Measurements from ENCODE around the gene NOP58. TPM values are rescaled to one million over a fixed set of nuclear protein-coding genes. Genes with fewer than 3 reads are reported as not detected.

NOP58 gene
- total RNA-seq, 6 experiments from 2014 or later = 16.4 to 37.8 (median 28.4) TPM

- Histone ChIP-seq H3K4me1 (no peaks in the 10 kb centered on the region), H3K27me3 (no peaks in the 10 kb centered on the region), H3K4me3 (no peak overlapping the region), H3K9me3 (no peaks in the 10 kb centered on the region), H3K27ac (no peak overlapping the region), H3K36me3 (peaks cover 9 to 93% (median 44%) of the 10 kb centered on the region in 4 donors)
- ATAC-seq = no peak
- intact Hi-C loops (cut with DNase I) = no loop called here
- DNase-seq = no peak
- TF ChIP-seq POLR2A (IDR thresholded peaks at IDR 0.05) (no peak), CTCF (IDR thresholded peaks at IDR 0.05) (no peak)
- WGBS (ENCODE audit: insufficient coverage, low coverage, low lambda C conversion rate, missing lambda C conversion rate) = 95% methylated on average over 9 of the region's 9 CpGs
These were observed 24.0 kb downstream of the NOP58 start for GRCh38 chr2:202289394-202290204.

GRCh38 chr2:202290316-202290715, 24.8 kb downstream of the NOP58 start:
- H3K27me3 ChIP-seq = no peaks in the 10 kb centered on the region
- no peaks in the 10 kb centered on the region for H3K9me3 ChIP-seq
- H3K36me3 ChIP-seq = peaks cover 9 to 93% (median 42%) of the 10 kb centered on the region in 4 donors
- 89% methylated on average over 3 of the region's 3 CpGs for WGBS (ENCODE audit: insufficient coverage, low coverage, low lambda C conversion rate, missing lambda C conversion rate)
- H3K4me1 ChIP-seq = no peaks in the 10 kb centered on the region
- ATAC-seq (no peak), DNase-seq (no peak)
- intact Hi-C loops (cut with DNase I) = no loop called here
- H3K4me3 ChIP-seq = no peak overlapping the region
- TF ChIP-seq CTCF (IDR thresholded peaks at IDR 0.05) = no peak
- no peak for TF ChIP-seq POLR2A (IDR thresholded peaks at IDR 0.05)
- no peak overlapping the region for H3K27ac ChIP-seq

- H3K9me3 ChIP-seq = no peaks in the 10 kb centered on the region
- intact Hi-C loops (cut with DNase I) = no loop called here
- no peaks in the 10 kb centered on the region for H3K4me1 ChIP-seq
- WGBS (ENCODE audit: insufficient coverage, low coverage, low lambda C conversion rate, missing lambda C conversion rate) = 45% methylated on average over 1 of the region's 1 CpG
- H3K27ac ChIP-seq = no peak overlapping the region
- H3K4me3 ChIP-seq = no peak overlapping the region
- TF ChIP-seq CTCF (IDR thresholded peaks at IDR 0.05) = no peak
- TF ChIP-seq POLR2A (IDR thresholded peaks at IDR 0.05) = no peak
- H3K36me3 ChIP-seq = peaks cover 5 to 93% (median 39%) of the 10 kb centered on the region in 4 donors
- no peaks in the 10 kb centered on the region for H3K27me3 ChIP-seq
- ATAC-seq = no peak
- no peak for DNase-seq
These were observed 25.4 kb downstream of the NOP58 start for GRCh38 chr2:202290970-202291369.

GRCh38 chr2:202299712-202300111, 34.1 kb downstream of the NOP58 start:
- intact Hi-C loops (cut with DNase I) = no loop called here
- DNase-seq = no peak
- no peaks in the 10 kb centered on the region for H3K9me3 ChIP-seq
- ATAC-seq = no peak
- H3K4me3 ChIP-seq = no peak overlapping the region
- no peak overlapping the region for H3K27ac ChIP-seq
- no peaks in the 10 kb centered on the region for H3K27me3 ChIP-seq
- no peak for TF ChIP-seq POLR2A (IDR thresholded peaks at IDR 0.05)
- H3K36me3 ChIP-seq = peaks cover 4 to 89% (median 32%) of the 10 kb centered on the region in 4 donors
- H3K4me1 ChIP-seq = no peaks in the 10 kb centered on the region
- WGBS (ENCODE audit: insufficient coverage, low coverage, low lambda C conversion rate, missing lambda C conversion rate) = 50% methylated on average over 1 of the region's 1 CpG

GRCh38 chr2:202306034-202306433, 40.5 kb downstream of the NOP58 start:
- peaks cover 10 to 51% (median 25%) of the 10 kb centered on the region in 4 donors for H3K36me3 ChIP-seq
- DNase-seq (no peak), ATAC-seq (no peak)
- intact Hi-C loops (cut with DNase I) = no loop called here
- WGBS (ENCODE audit: insufficient coverage, low coverage, low lambda C conversion rate, missing lambda C conversion rate) = 95% methylated on average over 3 of the region's 3 CpGs
- H3K4me3 ChIP-seq = no peak overlapping the region
- H3K9me3 ChIP-seq = no peaks in the 10 kb centered on the region
- TF ChIP-seq POLR2A (IDR thresholded peaks at IDR 0.05) (no peak), CTCF (IDR thresholded peaks at IDR 0.05) (no peak)
- H3K27ac ChIP-seq = no peak overlapping the region
- H3K4me1 ChIP-seq = no peaks in the 10 kb centered on the region
- H3K27me3 ChIP-seq = no peaks in the 10 kb centered on the region

Measured in right lobe of liver (tissue), 6 donors.